HCT116 (cell line): ENCODE data around the gene AQP10. TPM values are rescaled to one million over a fixed set of nuclear protein-coding genes. Genes with fewer than 3 reads are reported as not detected.
A peak's percentile ranks its signal among the peaks of the same experiment; 100 is the strongest.

Experiments
- ATAC-seq: fragments of 200-7000 bp; cut with Tn5 transposase; 2 replicates; pipeline ENCODE4 v1.9.1; 2020; ENCODE audit warnings: mild to moderate bottlenecking, moderate library complexity
- BruUV-seq: library from RNA; stranded (reverse); fragments of 400-500 nt; replicated peaks from 2 replicates; lab custom pipeline; 2021; lab: Mats Ljungman, UMichigan
- CTCF ChIA-PET: fragments of 300-600 bp; sonication (Branson Sonifier 250); formaldehyde crosslinking; loops from one replicate; lab custom pipeline; 2021; ENCODE audit warnings: antibody characterized with exemption; lab: Charles Lee
- POLR2A ChIA-PET: fragments of 300-600, 350-600 bp; sonication (Branson Sonifier 250); formaldehyde crosslinking; loops from one replicate; lab custom pipeline; 2021; ENCODE audit warnings: antibody characterized with exemption; lab: Charles Lee
- RAD21 ChIA-PET, 2 experiments: fragments of 300-600 bp; sonication (Branson Sonifier 250); formaldehyde crosslinking; loops; one replicate each; lab custom pipeline; 2023; ENCODE audit warnings: low total read pairs in 2 of 2; ENCODE audit not compliant: uncharacterized antibody in 2 of 2, unreplicated experiment in 2 of 2, low non-redundant PET in 1 of 2; lab: Charles Lee
- DNase-seq: peaks from one replicate; pipeline ENCODE4 v3.0.0-alpha.2; 2010; ENCODE audit warnings: low read depth, low spot score
- H2AFZ ChIP-seq: fragments of 200-600 bp; shearing (Covaris generic), sonication (generic); 2 replicates; pipeline ENCODE4 v1.6.1; 2017; ENCODE audit warnings: low read depth, mixed run types, mixed read lengths, antibody characterized with exemption, low read length; ENCODE audit not compliant: poor library complexity, severe bottlenecking
- H3K27ac ChIP-seq: 2 replicates; pipeline ENCODE4 v1.5.1; 2012; ENCODE audit warnings: low read depth, low read length
- H3K27me3 ChIP-seq: fragments of 200-600 bp; sonication (generic); 2 replicates; pipeline ENCODE4 v1.6.1; 2016; ENCODE audit warnings: mixed run types, low read length, mixed read lengths; ENCODE audit not compliant: insufficient read depth
- H3K36me3 ChIP-seq, 2 experiments: fragments of 200-500 bp in 1 of 2; fragments of 200-600 bp in 1 of 2; sonication (Bioruptor generic) in 1 of 2; sonication (generic) in 1 of 2; 2 replicates each; pipeline versions ENCODE4 v1.5.1 to v1.6.1; 2014 to 2016; ENCODE audit warnings: low read length in 2 of 2, inconsistent platforms in 1 of 2, mixed read lengths in 1 of 2, mixed run types in 1 of 2; ENCODE audit not compliant: insufficient read depth in 2 of 2, control insufficient read depth in 1 of 2
- H3K4me1 ChIP-seq, 2 experiments: fragments of 200-600 bp in 1 of 2; sonication (generic) in 1 of 2; 2 replicates each; pipeline versions ENCODE4 v1.5.1 to v1.6.1; 2012 to 2017; ENCODE audit warnings: low read length in 2 of 2, inconsistent platforms in 1 of 2, mild to moderate bottlenecking in 1 of 2, mixed read lengths in 1 of 2, mixed run types in 1 of 2, moderate library complexity in 1 of 2; ENCODE audit not compliant: insufficient read depth in 2 of 2, control insufficient read depth in 1 of 2
- H3K4me2 ChIP-seq: fragments of 200-600 bp; sonication (generic); 2 replicates; pipeline ENCODE4 v1.6.1; 2017; ENCODE audit warnings: mixed run types, low read length, mixed read lengths
- H3K4me3 ChIP-seq, 2 experiments: fragments of 200-600 bp in 1 of 2; sonication (generic) in 1 of 2; replicated peaks in 1 of 2; 2 replicates each; pipeline ENCODE4 v1.5.1; 2011 to 2016; ENCODE audit warnings: low read length in 2 of 2, control low read depth in 1 of 2, low read depth in 1 of 2, mild to moderate bottlenecking in 1 of 2, mixed read lengths in 1 of 2, mixed run types in 1 of 2
- H3K79me2 ChIP-seq: fragments of 200-600 bp; sonication (generic); 2 replicates; pipeline ENCODE4 v1.6.1; 2017; ENCODE audit warnings: mild to moderate bottlenecking, mixed run types, low read length, moderate library complexity, mixed read lengths; ENCODE audit not compliant: insufficient read depth
- H3K9ac ChIP-seq: fragments of 200-600 bp; sonication (generic); 2 replicates; pipeline ENCODE4 v1.6.1; 2016; ENCODE audit warnings: low read length, mixed read lengths
- H3K9me2 ChIP-seq: fragments of 200-600 bp; sonication (generic), shearing (Covaris generic); 2 replicates; pipeline ENCODE4 v1.6.1; 2017; ENCODE audit warnings: mixed run types, mild to moderate bottlenecking, moderate library complexity; ENCODE audit not compliant: insufficient read depth
- H3K9me3 ChIP-seq, 2 experiments: fragments of 200-500 bp in 1 of 2; fragments of 200-600 bp in 1 of 2; sonication (Bioruptor generic) in 1 of 2; sonication (generic) in 1 of 2; 2 replicates each; pipeline ENCODE4 v1.6.1; 2014 to 2017; ENCODE audit warnings: low read length in 2 of 2, mixed read lengths in 2 of 2, inconsistent platforms in 1 of 2, low read depth in 1 of 2, mild to moderate bottlenecking in 1 of 2, mixed run types in 1 of 2, moderate library complexity in 1 of 2; ENCODE audit not compliant: control insufficient read depth in 1 of 2, insufficient read depth in 1 of 2
- H4K20me1 ChIP-seq: fragments of 200-600 bp; sonication (generic), shearing (Covaris generic); 2 replicates; pipeline ENCODE4 v1.6.1; 2017; ENCODE audit warnings: mixed run types, mild to moderate bottlenecking, moderate library complexity; ENCODE audit not compliant: insufficient read depth
- CBX3 ChIP-seq: IDR thresholded peaks from 2 replicates; pipeline ENCODE4 v1.6.1; 2012; ENCODE audit warnings: low read depth
- EGR1 ChIP-seq: IDR thresholded peaks from 2 replicates; pipeline ENCODE4 v1.6.1; 2012; ENCODE audit warnings: low read depth
- ELF1 ChIP-seq: IDR thresholded peaks from 2 replicates; pipeline ENCODE4 v1.6.1; 2012; ENCODE audit warnings: low read depth, borderline replicate concordance
- JUND ChIP-seq: IDR thresholded peaks from 2 replicates; pipeline ENCODE4 v1.6.1; 2012
- MAX ChIP-seq: IDR thresholded peaks from 2 replicates; pipeline ENCODE4 v1.6.1; 2012
- RAD21 ChIP-seq: IDR thresholded peaks from 2 replicates; pipeline ENCODE4 v1.6.1; 2012; ENCODE audit warnings: low read depth, mild to moderate bottlenecking
- SIN3A ChIP-seq: IDR thresholded peaks from 2 replicates; pipeline ENCODE4 v1.6.1; 2012; ENCODE audit warnings: low read depth
- SP1 ChIP-seq: IDR thresholded peaks from 2 replicates; pipeline ENCODE4 v1.6.1; 2012; ENCODE audit warnings: low read depth
- YY1 ChIP-seq: IDR thresholded peaks from 2 replicates; pipeline ENCODE4 v1.6.1; 2011; ENCODE audit warnings: low read length, low read depth, moderate library complexity, mild to moderate bottlenecking; ENCODE audit not compliant: insufficient replicate concordance; ENCODE audit errors: extremely low read depth
- ZFX ChIP-seq: fragments of 450-650 bp; IDR thresholded peaks from 2 replicates; pipeline ENCODE4 v1.6.1; 2017
- intact Hi-C: fragments of 100-400 bp; cut with micrococcal nuclease; formaldehyde crosslinking; loops from 2 replicates; pipeline ENCODE4 v1.10.0; 2022
- total RNA-seq: library from RNA; stranded (reverse); gene quantifications from one replicate; pipeline ENCODE4 v1.2.1, GENCODE V29; 2021; ENCODE audit not compliant: unreplicated experiment
- TF ChIP-seq, protein P1 (sequence below): IDR thresholded peaks from 2 replicates; pipeline ENCODE4 v1.6.1; 2012

Gene AQP10
- total RNA-seq, 1 experiment from 2014 or later = not detected

DNA sequence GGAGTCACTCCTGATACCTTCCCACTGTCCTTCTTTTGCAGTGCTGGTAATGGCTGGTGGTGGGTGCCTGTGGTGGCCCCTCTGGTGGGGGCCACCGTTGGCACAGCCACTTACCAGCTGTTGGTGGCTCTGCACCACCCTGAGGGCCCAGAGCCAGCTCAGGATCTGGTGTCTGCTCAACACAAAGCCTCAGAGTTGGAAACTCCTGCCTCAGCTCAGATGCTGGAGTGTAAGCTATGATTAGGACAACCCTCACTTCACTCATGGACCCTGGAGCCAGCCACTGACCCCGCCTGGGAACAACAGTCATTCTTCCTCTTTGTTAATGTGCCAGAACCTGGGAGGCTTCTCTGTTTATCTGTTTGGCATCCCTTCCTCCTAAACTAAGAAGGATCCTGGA lies 3.3 kb downstream of the AQP10 start:
- ATAC-seq = no peak
- RAD21 ChIA-PET = interaction anchor here in 1 of 2 experiments (0.5 kb wide), 1 partner anchor 222 kb away, joined by 4 read pairs; no protein-coding TSS in a partner anchor
- intact Hi-C loops = loop anchor here (10.0 kb wide), 1 partner anchor 221 kb away; no protein-coding TSS in a partner anchor
- Histone ChIP-seq H3K9ac (no peak overlapping the region), H3K4me3 (peak overlapping the region; percentile 77 to 79), H3K9me3 (no peaks in the 10 kb centered on the region), H3K79me2 (no peaks in the 10 kb centered on the region), H3K4me2 (peak overlapping the region; percentile 98), H3K27me3 (no peaks in the 10 kb centered on the region), H3K27ac (no peak overlapping the region), H3K36me3 (no peaks in the 10 kb centered on the region), H3K4me1 (peaks cover 24 to 47% of the 10 kb centered on the region in 2 experiments), H4K20me1 (no peaks in the 10 kb centered on the region)
- POLR2A ChIA-PET = no interaction called here
- DNase-seq = no peak
- BruUV-seq = no TSS peak
- TF ChIP-seq ELF1 (no peak), ZFX (no peak), JUND (no peak), CBX3 (no peak), MAX (no peak), EGR1 (no peak), SP1 (no peak), RAD21 (no peak), YY1 (no peak), SIN3A (no peak)
- TF ChIP-seq, protein P1, sequence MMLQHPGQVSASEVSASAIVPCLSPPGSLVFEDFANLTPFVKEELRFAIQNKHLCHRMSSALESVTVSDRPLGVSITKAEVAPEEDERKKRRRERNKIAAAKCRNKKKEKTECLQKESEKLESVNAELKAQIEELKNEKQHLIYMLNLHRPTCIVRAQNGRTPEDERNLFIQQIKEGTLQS = no peak
- TF ChIP-seq, all 23 proteins: peak for 0
- H3K9me2 ChIP-seq = no peaks in the 10 kb centered on the region
- peak overlapping the region; percentile 88 for H2AFZ ChIP-seq
- CTCF ChIA-PET = interaction anchor here (1.0 to 1.3 kb wide), 3 partner anchors 9 to 223 kb away, joined by 3 to 8 read pairs (median 5); no protein-coding TSS in a partner anchor
